ENCODE data around the gene HSPA5.

DNA sequence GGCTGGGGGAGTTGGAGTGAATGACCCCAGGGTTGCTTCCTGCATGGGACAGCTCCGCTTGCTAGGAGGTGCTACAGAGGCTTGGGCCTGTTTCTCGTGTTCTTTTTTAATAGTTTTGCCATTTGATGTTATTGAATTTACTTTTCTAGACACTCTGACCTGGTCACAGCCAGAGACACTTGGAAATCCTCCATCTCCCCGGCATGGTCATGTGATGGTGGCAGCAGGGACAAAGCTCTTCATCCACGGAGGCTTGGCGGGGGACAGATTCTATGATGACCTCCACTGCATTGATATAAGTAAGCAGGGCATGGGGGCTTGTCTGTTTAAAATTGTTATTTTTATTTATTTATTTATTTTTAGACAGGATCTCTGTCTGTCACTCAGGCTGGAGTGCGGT, 13.4 kb downstream of the HSPA5 start:
- TF ChIP-seq, protein P1, sequence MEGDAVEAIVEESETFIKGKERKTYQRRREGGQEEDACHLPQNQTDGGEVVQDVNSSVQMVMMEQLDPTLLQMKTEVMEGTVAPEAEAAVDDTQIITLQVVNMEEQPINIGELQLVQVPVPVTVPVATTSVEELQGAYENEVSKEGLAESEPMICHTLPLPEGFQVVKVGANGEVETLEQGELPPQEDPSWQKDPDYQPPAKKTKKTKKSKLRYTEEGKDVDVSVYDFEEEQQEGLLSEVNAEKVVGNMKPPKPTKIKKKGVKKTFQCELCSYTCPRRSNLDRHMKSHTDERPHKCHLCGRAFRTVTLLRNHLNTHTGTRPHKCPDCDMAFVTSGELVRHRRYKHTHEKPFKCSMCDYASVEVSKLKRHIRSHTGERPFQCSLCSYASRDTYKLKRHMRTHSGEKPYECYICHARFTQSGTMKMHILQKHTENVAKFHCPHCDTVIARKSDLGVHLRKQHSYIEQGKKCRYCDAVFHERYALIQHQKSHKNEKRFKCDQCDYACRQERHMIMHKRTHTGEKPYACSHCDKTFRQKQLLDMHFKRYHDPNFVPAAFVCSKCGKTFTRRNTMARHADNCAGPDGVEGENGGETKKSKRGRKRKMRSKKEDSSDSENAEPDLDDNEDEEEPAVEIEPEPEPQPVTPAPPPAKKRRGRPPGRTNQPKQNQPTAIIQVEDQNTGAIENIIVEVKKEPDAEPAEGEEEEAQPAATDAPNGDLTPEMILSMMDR (IDR thresholded peaks at IDR 0.05), result no peak
- TF ChIP-seq POLR2A (IDR thresholded peaks at IDR 0.05), result no peak

All from adrenal gland (tissue), 5 donors.